ENCODE data around the gene ACSM3. TPM values are rescaled to one million over a fixed set of nuclear protein-coding genes. Genes with fewer than 3 reads are reported as not detected.

Gene ACSM3
- total and polyA plus RNA-seq, 4 donors: 29.2 to 71.8 (median 50.3) TPM

DNA sequence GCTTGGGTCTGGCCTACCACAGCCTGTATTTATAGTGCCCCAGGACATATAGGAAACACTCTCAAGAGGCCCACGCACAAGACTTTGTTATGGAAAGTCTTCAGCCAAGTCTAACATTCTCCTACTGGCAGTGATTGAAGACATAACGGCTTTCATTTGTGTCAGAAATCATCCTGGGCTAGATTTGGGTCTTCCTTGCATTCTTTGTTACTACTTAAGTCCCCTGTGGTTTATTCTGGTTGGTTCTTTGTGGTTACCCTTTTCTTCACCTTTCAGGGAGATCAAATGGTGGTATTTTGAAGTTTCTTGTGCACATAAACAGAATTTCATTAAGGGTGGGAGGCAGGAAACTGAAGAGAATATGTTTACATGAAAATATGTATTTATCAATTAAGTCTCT is 80.2 kb downstream of the ACSM3 start (continued):
- TF ChIP-seq, protein P1, sequence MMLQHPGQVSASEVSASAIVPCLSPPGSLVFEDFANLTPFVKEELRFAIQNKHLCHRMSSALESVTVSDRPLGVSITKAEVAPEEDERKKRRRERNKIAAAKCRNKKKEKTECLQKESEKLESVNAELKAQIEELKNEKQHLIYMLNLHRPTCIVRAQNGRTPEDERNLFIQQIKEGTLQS (IDR thresholded peaks at IDR 0.05): no peak
- TF ChIP-seq NR2F2 (IDR thresholded peaks at IDR 0.05) (no peak), TAF1 (conservative IDR thresholded peaks at IDR 0.05) (no peak)

DNA sequence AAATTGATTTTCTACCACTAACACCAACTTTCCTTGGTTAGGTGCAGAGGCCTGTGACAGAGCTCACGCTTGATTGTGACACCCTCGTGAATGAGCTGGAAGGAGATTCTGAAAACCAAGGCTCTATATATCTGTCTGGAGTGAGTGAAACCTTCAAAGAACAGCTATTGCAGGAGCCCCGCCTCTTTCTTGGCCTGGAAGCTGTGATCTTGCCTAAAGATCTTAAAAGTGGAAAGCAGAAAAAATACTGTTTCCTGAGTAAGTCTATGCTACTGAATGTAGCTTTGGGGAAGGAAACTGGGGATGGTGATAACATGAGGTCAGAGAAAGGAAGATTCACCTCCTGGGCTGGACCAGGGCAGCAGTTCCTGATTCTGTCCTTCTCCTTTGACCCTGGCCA is 80.8 kb downstream of the ACSM3 start:
- Histone ChIP-seq H3K27me3 (ENCODE audit: control insufficient read depth in 4 of 4, insufficient read depth in 4 of 4, low read length in 3 of 4) (no peaks in the 10 kb centered on the region), H3K27ac (ENCODE audit: low read depth in 1 of 2, low read length in 2 of 2) (no peak overlapping the region), H3K4me3 (ENCODE audit: low read depth in 1 of 3, low read length in 3 of 3) (no peak overlapping the region), H3K4me1 (ENCODE audit: control insufficient read depth in 4 of 4, insufficient read depth in 4 of 4, low read length in 3 of 4) (no peaks in the 10 kb centered on the region), H3K9ac (ENCODE audit: low read depth in 1 of 2, low read length in 2 of 2) (no peak overlapping the region), H3K9me3 (ENCODE audit: control insufficient read depth in 4 of 4, low read length in 3 of 4) (no peaks in the 10 kb centered on the region), H3K36me3 (ENCODE audit: control insufficient read depth in 4 of 4, insufficient read depth in 3 of 4, low read depth in 1 of 4, low read length in 3 of 4) (peaks cover 0 to 3% (median 1%) of the 10 kb centered on the region in 4 donors)
- 78% methylated on average over 3 of the region's 3 CpGs for WGBS
- DNase-seq (ENCODE audit: low spot score): no peak
- no peak for TF ChIP-seq GABPA (IDR thresholded peaks at IDR 0.05 in 1 of 2, conservative IDR thresholded peaks at IDR 0.05 in 1 of 2)
- TF ChIP-seq, protein P2, sequence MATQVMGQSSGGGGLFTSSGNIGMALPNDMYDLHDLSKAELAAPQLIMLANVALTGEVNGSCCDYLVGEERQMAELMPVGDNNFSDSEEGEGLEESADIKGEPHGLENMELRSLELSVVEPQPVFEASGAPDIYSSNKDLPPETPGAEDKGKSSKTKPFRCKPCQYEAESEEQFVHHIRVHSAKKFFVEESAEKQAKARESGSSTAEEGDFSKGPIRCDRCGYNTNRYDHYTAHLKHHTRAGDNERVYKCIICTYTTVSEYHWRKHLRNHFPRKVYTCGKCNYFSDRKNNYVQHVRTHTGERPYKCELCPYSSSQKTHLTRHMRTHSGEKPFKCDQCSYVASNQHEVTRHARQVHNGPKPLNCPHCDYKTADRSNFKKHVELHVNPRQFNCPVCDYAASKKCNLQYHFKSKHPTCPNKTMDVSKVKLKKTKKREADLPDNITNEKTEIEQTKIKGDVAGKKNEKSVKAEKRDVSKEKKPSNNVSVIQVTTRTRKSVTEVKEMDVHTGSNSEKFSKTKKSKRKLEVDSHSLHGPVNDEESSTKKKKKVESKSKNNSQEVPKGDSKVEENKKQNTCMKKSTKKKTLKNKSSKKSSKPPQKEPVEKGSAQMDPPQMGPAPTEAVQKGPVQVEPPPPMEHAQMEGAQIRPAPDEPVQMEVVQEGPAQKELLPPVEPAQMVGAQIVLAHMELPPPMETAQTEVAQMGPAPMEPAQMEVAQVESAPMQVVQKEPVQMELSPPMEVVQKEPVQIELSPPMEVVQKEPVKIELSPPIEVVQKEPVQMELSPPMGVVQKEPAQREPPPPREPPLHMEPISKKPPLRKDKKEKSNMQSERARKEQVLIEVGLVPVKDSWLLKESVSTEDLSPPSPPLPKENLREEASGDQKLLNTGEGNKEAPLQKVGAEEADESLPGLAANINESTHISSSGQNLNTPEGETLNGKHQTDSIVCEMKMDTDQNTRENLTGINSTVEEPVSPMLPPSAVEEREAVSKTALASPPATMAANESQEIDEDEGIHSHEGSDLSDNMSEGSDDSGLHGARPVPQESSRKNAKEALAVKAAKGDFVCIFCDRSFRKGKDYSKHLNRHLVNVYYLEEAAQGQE (IDR thresholded peaks at IDR 0.05): no peak
- TF ChIP-seq, protein P1 (IDR thresholded peaks at IDR 0.05): no peak
- no peak for TF ChIP-seq SP1 (IDR thresholded peaks at IDR 0.05)
- TF ChIP-seq EGR1 (IDR thresholded peaks at IDR 0.05; ENCODE audit: low read depth in 2 of 2): no peak
- TF ChIP-seq HNF4G (IDR thresholded peaks at IDR 0.05): no peak
- peak; percentile 40 for TF ChIP-seq NR2F2 (IDR thresholded peaks at IDR 0.05)
- TF ChIP-seq HNF4A (conservative IDR thresholded peaks at IDR 0.05): no peak
- TF ChIP-seq, protein P3, sequence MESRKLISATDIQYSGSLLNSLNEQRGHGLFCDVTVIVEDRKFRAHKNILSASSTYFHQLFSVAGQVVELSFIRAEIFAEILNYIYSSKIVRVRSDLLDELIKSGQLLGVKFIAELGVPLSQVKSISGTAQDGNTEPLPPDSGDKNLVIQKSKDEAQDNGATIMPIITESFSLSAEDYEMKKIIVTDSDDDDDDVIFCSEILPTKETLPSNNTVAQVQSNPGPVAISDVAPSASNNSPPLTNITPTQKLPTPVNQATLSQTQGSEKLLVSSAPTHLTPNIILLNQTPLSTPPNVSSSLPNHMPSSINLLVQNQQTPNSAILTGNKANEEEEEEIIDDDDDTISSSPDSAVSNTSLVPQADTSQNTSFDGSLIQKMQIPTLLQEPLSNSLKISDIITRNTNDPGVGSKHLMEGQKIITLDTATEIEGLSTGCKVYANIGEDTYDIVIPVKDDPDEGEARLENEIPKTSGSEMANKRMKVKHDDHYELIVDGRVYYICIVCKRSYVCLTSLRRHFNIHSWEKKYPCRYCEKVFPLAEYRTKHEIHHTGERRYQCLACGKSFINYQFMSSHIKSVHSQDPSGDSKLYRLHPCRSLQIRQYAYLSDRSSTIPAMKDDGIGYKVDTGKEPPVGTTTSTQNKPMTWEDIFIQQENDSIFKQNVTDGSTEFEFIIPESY (IDR thresholded peaks at IDR 0.05): no peak

DNA sequence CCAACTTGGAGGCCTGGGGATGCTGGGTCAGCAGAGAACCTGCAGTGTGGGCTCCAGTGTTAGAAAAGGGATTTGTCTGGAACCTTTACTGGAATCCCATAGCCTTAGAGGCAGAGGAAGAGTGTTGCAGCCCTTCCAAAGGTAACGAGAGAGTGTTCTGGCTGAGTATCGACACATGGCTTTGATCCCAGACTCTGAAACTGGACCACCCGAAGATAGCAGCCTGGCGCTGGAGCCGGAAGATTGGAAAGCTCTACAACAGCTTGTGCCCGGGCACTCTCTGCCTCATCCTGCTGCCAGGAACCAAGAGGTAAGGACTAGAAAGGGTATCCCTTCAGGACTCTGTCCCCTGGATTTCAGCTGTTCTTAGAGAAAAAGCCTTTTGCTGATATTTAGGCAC is 82.2 kb downstream of the ACSM3 start:
- H3K4me3 ChIP-seq (ENCODE audit: low read depth in 1 of 3, low read length in 3 of 3): no peak overlapping the region
- H3K36me3 ChIP-seq (ENCODE audit: control insufficient read depth in 4 of 4, insufficient read depth in 3 of 4, low read depth in 1 of 4, low read length in 3 of 4): peaks cover 0 to 3% (median 0%) of the 10 kb centered on the region in 4 donors
- 97% methylated on average over 6 of the region's 6 CpGs for WGBS
- H3K4me1 ChIP-seq (ENCODE audit: control insufficient read depth in 4 of 4, insufficient read depth in 4 of 4, low read length in 3 of 4): peaks cover 2 to 10% (median 8%) of the 10 kb centered on the region in 4 donors
- H3K9ac ChIP-seq (ENCODE audit: low read depth in 1 of 2, low read length in 2 of 2): no peak overlapping the region
- H3K27me3 ChIP-seq (ENCODE audit: control insufficient read depth in 4 of 4, insufficient read depth in 4 of 4, low read length in 3 of 4): no peaks in the 10 kb centered on the region
- no peaks in the 10 kb centered on the region for H3K9me3 ChIP-seq (ENCODE audit: control insufficient read depth in 4 of 4, low read length in 3 of 4)
- no peak for DNase-seq (ENCODE audit: low spot score)
- no peak overlapping the region for H3K27ac ChIP-seq (ENCODE audit: low read depth in 1 of 2, low read length in 2 of 2)
- TF ChIP-seq RXRA (IDR thresholded peaks at IDR 0.05): no peak
- no peak for TF ChIP-seq HNF4A (conservative IDR thresholded peaks at IDR 0.05)
- TF ChIP-seq TAF1 (conservative IDR thresholded peaks at IDR 0.05): no peak
- TF ChIP-seq, protein P4, sequence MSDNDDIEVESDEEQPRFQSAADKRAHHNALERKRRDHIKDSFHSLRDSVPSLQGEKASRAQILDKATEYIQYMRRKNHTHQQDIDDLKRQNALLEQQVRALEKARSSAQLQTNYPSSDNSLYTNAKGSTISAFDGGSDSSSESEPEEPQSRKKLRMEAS (IDR thresholded peaks at IDR 0.05): no peak
- no peak for TF ChIP-seq SP1 (IDR thresholded peaks at IDR 0.05)
- no peak for TF ChIP-seq JUND (IDR thresholded peaks at IDR 0.05)
- TF ChIP-seq FOXA1 (IDR thresholded peaks at IDR 0.05): no peak
- TF ChIP-seq, protein P2 (IDR thresholded peaks at IDR 0.05): no peak
- no peak for TF ChIP-seq NR2F2 (IDR thresholded peaks at IDR 0.05)
- TF ChIP-seq, protein P5, sequence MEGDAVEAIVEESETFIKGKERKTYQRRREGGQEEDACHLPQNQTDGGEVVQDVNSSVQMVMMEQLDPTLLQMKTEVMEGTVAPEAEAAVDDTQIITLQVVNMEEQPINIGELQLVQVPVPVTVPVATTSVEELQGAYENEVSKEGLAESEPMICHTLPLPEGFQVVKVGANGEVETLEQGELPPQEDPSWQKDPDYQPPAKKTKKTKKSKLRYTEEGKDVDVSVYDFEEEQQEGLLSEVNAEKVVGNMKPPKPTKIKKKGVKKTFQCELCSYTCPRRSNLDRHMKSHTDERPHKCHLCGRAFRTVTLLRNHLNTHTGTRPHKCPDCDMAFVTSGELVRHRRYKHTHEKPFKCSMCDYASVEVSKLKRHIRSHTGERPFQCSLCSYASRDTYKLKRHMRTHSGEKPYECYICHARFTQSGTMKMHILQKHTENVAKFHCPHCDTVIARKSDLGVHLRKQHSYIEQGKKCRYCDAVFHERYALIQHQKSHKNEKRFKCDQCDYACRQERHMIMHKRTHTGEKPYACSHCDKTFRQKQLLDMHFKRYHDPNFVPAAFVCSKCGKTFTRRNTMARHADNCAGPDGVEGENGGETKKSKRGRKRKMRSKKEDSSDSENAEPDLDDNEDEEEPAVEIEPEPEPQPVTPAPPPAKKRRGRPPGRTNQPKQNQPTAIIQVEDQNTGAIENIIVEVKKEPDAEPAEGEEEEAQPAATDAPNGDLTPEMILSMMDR (IDR thresholded peaks at IDR 0.05; ENCODE audit: low read depth, low read length, missing input control): no peak
- no peak for TF ChIP-seq YY1 (IDR thresholded peaks at IDR 0.05)
- TF ChIP-seq, protein P1 (IDR thresholded peaks at IDR 0.05): no peak
- no peak for TF ChIP-seq HNF4G (IDR thresholded peaks at IDR 0.05)
